Stromal cell of bone marrow (primary cell): ENCODE results near the gene CACNA1C.
"Not testable (repeated sequence)": the region's sequence is repeated elsewhere in the genome, so short reads cannot be mapped to it uniquely, and the experiment has no call there.

ENCODE experiments used
- DNase-seq: peaks from one replicate; pipeline ENCODE4 v3.0.0-alpha.2; 2012; ENCODE audit warnings: low read depth

The CACNA1C gene

GRCh38 chr12:2690348-2691005 is 637.7 kb downstream of the CACNA1C start:
- DNase-seq, result no peak

GRCh38 chr12:2691006-2691344 is 638.2 kb downstream of the CACNA1C start:
- DNase-seq, result no peak

GRCh38 chr12:2691345-2692071 is 638.7 kb downstream of the CACNA1C start:
- no peak for DNase-seq

GRCh38 chr12:2692080-2692479 is 639.3 kb downstream of the CACNA1C start:
- no peak for DNase-seq

GRCh38 chr12:2693244-2693860 is 640.6 kb downstream of the CACNA1C start:
- no peak for DNase-seq

GRCh38 chr12:2693980-2694610 is 641.3 kb downstream of the CACNA1C start:
- DNase-seq, result no peak

- DNase-seq, result no peak
Measured at GRCh38 chr12:2696136-2696535, 643.3 kb downstream of the CACNA1C start.

GRCh38 chr12:2697057-2697800 is 644.4 kb downstream of the CACNA1C start:
- DNase-seq, result no peak

- DNase-seq, result no peak
Measured at GRCh38 chr12:2698566-2698965, 645.8 kb downstream of the CACNA1C start.

- no peak for DNase-seq
Measured at GRCh38 chr12:2710701-2711100, 657.9 kb downstream of the CACNA1C start.

GRCh38 chr12:2719392-2719791 is 666.6 kb downstream of the CACNA1C start:
- no peak for DNase-seq

- no peak for DNase-seq
Measured at GRCh38 chr12:2722806-2723205, 670.0 kb downstream of the CACNA1C start.

GRCh38 chr12:2732290-2732689 is 679.5 kb downstream of the CACNA1C start:
- DNase-seq, result no peak

GRCh38 chr12:2733493-2734355 is 680.9 kb downstream of the CACNA1C start:
- no peak for DNase-seq

- no peak for DNase-seq
Measured at GRCh38 chr12:2735432-2735831, 682.6 kb downstream of the CACNA1C start.

- DNase-seq, result no peak
Measured at GRCh38 chr12:2737656-2738241, 685.0 kb downstream of the CACNA1C start.

GRCh38 chr12:2739069-2739468 is 686.3 kb downstream of the CACNA1C start:
- DNase-seq, result no peak

- DNase-seq, result peak; percentile 32
Measured at GRCh38 chr12:2739832-2740641, 687.2 kb downstream of the CACNA1C start.

- DNase-seq, result not testable (repeated sequence)
Measured at GRCh38 chr12:2742037-2742436, 689.2 kb downstream of the CACNA1C start.

- no peak for DNase-seq
Measured at GRCh38 chr12:2743478-2743877, 690.7 kb downstream of the CACNA1C start.
